GM12864 (cell line): ENCODE data around the gene SREBF1.

Experiments
- DNase-seq: peaks from one replicate; pipeline ENCODE4 v3.0.0-alpha.2; 2011; ENCODE audit warnings: low read depth
- H3K4me3 ChIP-seq: 2 replicates; pipeline ENCODE4 v1.5.1; 2011; ENCODE audit warnings: mild to moderate bottlenecking, low read depth, low read length, control low read depth
- CTCF ChIP-seq: IDR thresholded peaks from 2 replicates; pipeline ENCODE4 v1.5.1; 2011; ENCODE audit warnings: low read depth, mild to moderate bottlenecking, moderate library complexity, low read length, control low read depth, inconsistent platforms; ENCODE audit errors: missing control alignments

Gene SREBF1

GRCh38 chr17:17870247-17870646, 33.5 kb upstream of the SREBF1 start:
- H3K4me3 ChIP-seq = no peak overlapping the region
- TF ChIP-seq CTCF = peak; percentile 29
- DNase-seq = no peak

GRCh38 chr17:17868641-17869522, 32.1 kb upstream of the SREBF1 start:
- TF ChIP-seq CTCF = no peak
- DNase-seq = no peak
- no peak overlapping the region for H3K4me3 ChIP-seq

GRCh38 chr17:17866897-17867296, 30.1 kb upstream of the SREBF1 start:
- H3K4me3 ChIP-seq = no peak overlapping the region
- no peak for TF ChIP-seq CTCF
- no peak for DNase-seq

- no peak for TF ChIP-seq CTCF
- no peak for DNase-seq
- H3K4me3 ChIP-seq = no peak overlapping the region
Measured at GRCh38 chr17:17866425-17866824, 29.6 kb upstream of the SREBF1 start.

- no peak for DNase-seq
- H3K4me3 ChIP-seq = no peak overlapping the region
- TF ChIP-seq CTCF = no peak
Measured at GRCh38 chr17:17865035-17865434, 28.2 kb upstream of the SREBF1 start.

GRCh38 chr17:17860766-17861107, 24.0 kb upstream of the SREBF1 start:
- TF ChIP-seq CTCF = no peak
- H3K4me3 ChIP-seq = no peak overlapping the region
- DNase-seq = no peak
